Ovary (tissue), 10 donors: Measurements from ENCODE around the gene ORMDL2. TPM values are rescaled to one million over a fixed set of nuclear protein-coding genes. Genes with fewer than 3 reads are reported as not detected.

ENCODE experiments used
- DNase-seq, 5 donors: peaks; one replicate each; pipeline ENCODE4 v3.0.0-alpha.2; 2019 to 2020
- H3K27ac ChIP-seq, 2 donors: fragments of 200-600 bp; one replicate each; pipeline versions ENCODE4 v1.5.1 to v1.8.0; 2019 to 2022
- H3K27me3 ChIP-seq: fragments of 200-600 bp; one replicate; pipeline ENCODE4 v1.8.0; 2022
- H3K36me3 ChIP-seq: fragments of 200-600 bp; sonication (generic); one replicate; pipeline ENCODE4 v1.5.1; 2019
- H3K4me1 ChIP-seq: one replicate; pipeline ENCODE4 v1.8.1; 2013; ENCODE audit warnings: mild to moderate bottlenecking, moderate library complexity; ENCODE audit not compliant: insufficient read depth
- H3K4me3 ChIP-seq: fragments of 200-600 bp; sonication (generic); one replicate; pipeline ENCODE4 v1.5.1; 2017
- H3K9me3 ChIP-seq, 2 donors: fragments of 200-600 bp in 1 of 2; sonication (generic) in 1 of 2; one replicate each; pipeline versions ENCODE4 v1.5.1 to v1.8.1; 2013 to 2019; ENCODE audit warnings: mild to moderate bottlenecking in 1 of 2, moderate library complexity in 1 of 2
- EP300 ChIP-seq: sonication (generic); formaldehyde crosslinking; IDR thresholded peaks from one replicate; pipeline ENCODE4 v1.6.1; 2017; ENCODE audit warnings: antibody characterized with exemption
- POLR2A ChIP-seq: fragments of 450-650 bp; IDR thresholded peaks from one replicate; pipeline ENCODE4 v1.6.1; 2017; ENCODE audit warnings: antibody characterized with exemption, mild to moderate bottlenecking, moderate library complexity
- WGBS, 3 donors: extraction: QIAGEN DNeasy Blood & Tissue Kit in 1 of 3; methylation state at CpG; one replicate each; pipeline versions ENCODE4 v1.1.5 to v1.1.7; 2013 to 2017; 5-methylcytosine and 5-hydroxymethylcytosine counted together
- intact Hi-C, 4 donors: fragments of 100-400 bp; cut with DNase I; formaldehyde crosslinking; loops; one replicate each; pipeline versions ENCODE4 v1.11.0 to v1.15.1; 2022 to 2023
- long read RNA-seq, 3 donors: library from polyadenylated mRNA in 2 of 3; unstranded in 2 of 3; transcript quantifications; one replicate each; pipeline ENCODE4 v2.0.0 and lab custom pipeline, GENCODE V29; 2021 to 2026
- polyA plus RNA-seq, 2 donors: library from polyadenylated mRNA; stranded (reverse); fragments of 200-250 nt in 1 of 2; fragments of 350-450 nt in 1 of 2; fragmentation: Illumina TruSeq in 1 of 2; extraction: RNeasy Lipid Tissue Mini Kit (QIAGEN cat#74804) in 1 of 2; gene quantifications; one replicate each; pipeline ENCODE4 v1.2.3, GENCODE V29; 2013 to 2014
- total RNA-seq, 7 donors: library from RNA; depleted of rRNA in 2 of 7; stranded (reverse); fragments of >200 nt in 2 of 7; fragmentation: NEBNext Ultra II Directional in 3 of 7; extraction: Animal tissue kit (Norgen Biotek cat#: 25700) in 3 of 7; gene quantifications; one replicate each; pipeline versions ENCODE4 v1.1.0 to v1.2.4, GENCODE V29; 2016 to 2023
- TF ChIP-seq, protein P1 (sequence below), 3 donors: fragments of 450-650 bp in 2 of 3; fragments of 200-600 bp in 1 of 3; IDR thresholded peaks; one replicate each; pipeline versions ENCODE4 v1.5.1 to v1.8.0; 2016 to 2022; ENCODE audit warnings: antibody characterized with exemption in 3 of 3, mild to moderate bottlenecking in 1 of 3
- donor health status: DM: no; HTN: no; CAD: no; lungs with moderate emphysema.
- donor health status: DM: no; HTN: no; CAD: no.
- donor health status: Bipolar disorder and iron deficiency.
- donor health status: DM: yes; HTN: yes; CAD: no.
- donor health status: DM: no; HTN: no; CAD: no.
- donor health status: DM: yes; HTN: yes; CAD: no.

Gene ORMDL2, protein sequence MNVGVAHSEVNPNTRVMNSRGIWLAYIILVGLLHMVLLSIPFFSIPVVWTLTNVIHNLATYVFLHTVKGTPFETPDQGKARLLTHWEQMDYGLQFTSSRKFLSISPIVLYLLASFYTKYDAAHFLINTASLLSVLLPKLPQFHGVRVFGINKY
- total RNA-seq (10 to 100 TPM in 6 of 7 donors, 1 to 10 TPM in 1; 8.6 to 38.9 (median 20.8) TPM), polyA plus RNA-seq (10 to 100 TPM; 15.7 to 35.5 TPM)
- long read RNA-seq, donor 1, transcript ORMDL2-201 (4 exons, 2,141 nt), result major isoform, 10 of 11 reads
- long read RNA-seq, donor 1, partial matches to known transcripts, result 1 of 11 reads
- long read RNA-seq, donor 1, other reads (novel, unspliced or antisense), result 0 of 11 reads
- long read RNA-seq, donor 2, transcript ORMDL2-201 (4 exons, 2,141 nt), result major isoform, 14 of 27 reads
- long read RNA-seq, donor 2, partial matches to known transcripts, result 11 of 27 reads
- long read RNA-seq, donor 2, other reads (novel, unspliced or antisense), result 0 of 27 reads
- long read RNA-seq, donor 3, transcript ORMDL2-201 (4 exons, 2,141 nt), result major isoform, 7 of 9 reads
- long read RNA-seq, donor 3, partial matches to known transcripts, result 1 of 9 reads
- long read RNA-seq, donor 3, other reads (novel, unspliced or antisense), result 0 of 9 reads

DNA sequence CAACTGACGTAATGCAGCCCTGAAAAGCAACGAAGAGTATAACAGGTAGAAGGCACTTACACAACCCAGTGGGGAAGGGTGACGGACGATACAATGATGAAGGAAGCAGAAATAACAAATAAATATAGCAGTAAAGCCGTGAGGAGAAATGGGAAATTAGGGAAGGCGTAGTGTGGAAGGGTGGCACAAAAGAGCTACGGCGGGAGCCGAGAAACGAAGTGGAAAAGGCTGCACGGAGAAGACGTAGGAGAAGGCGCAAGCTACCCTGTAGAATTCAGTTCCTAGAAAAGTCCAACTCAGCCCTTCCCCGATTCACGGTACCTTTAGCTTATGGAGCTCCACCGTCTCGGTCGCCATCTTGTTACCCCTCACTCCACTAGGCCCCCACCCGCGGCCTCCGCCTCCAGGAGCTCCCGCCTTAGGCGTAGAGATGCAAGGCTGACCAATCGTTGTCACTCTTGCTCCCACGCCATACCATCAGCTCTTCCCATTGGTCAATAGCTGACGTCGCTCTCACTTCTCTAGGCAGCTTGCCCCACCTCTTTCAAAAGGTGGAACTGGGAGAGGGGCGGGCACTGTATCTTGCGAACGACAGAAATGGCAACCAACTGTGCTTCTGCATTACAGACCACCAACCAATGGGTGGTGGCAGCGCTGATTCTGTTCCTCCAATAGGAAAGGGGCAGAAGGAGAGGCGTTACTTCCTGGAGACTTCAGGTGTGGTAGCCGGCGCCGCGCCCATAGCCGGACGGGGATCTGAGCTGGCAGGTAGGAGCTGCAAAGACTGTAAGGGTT, at the start of gene ORMDL2, which contains the start of gene SARNP:
Gene ORMDL2 (plus strand): TSS at position 697 of the 795 bp plus-strand sequence. CDS start 959 bp downstream, outside the sequence.
Gene SARNP (minus strand): TSS at position 380 of the 795 bp plus-strand sequence. CDS start 23 bp downstream, at position 357.
- H3K9me3 ChIP-seq, result no peaks in the 10 kb centered on the region
- 1% methylated on average over 38 of the region's 38 CpGs for WGBS, 3 donors
- peak; percentile 94 to 98 (median 95) for DNase-seq
- no peak for TF ChIP-seq EP300
- TF ChIP-seq, protein P1, sequence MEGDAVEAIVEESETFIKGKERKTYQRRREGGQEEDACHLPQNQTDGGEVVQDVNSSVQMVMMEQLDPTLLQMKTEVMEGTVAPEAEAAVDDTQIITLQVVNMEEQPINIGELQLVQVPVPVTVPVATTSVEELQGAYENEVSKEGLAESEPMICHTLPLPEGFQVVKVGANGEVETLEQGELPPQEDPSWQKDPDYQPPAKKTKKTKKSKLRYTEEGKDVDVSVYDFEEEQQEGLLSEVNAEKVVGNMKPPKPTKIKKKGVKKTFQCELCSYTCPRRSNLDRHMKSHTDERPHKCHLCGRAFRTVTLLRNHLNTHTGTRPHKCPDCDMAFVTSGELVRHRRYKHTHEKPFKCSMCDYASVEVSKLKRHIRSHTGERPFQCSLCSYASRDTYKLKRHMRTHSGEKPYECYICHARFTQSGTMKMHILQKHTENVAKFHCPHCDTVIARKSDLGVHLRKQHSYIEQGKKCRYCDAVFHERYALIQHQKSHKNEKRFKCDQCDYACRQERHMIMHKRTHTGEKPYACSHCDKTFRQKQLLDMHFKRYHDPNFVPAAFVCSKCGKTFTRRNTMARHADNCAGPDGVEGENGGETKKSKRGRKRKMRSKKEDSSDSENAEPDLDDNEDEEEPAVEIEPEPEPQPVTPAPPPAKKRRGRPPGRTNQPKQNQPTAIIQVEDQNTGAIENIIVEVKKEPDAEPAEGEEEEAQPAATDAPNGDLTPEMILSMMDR (IDR thresholded peaks at IDR 0.05), result no peak
- TF ChIP-seq POLR2A, result peak; percentile 77
- H3K27me3 ChIP-seq, result no peaks in the 10 kb centered on the region
- H3K4me1 ChIP-seq, result peaks cover 3% of the 10 kb centered on the region
- intact Hi-C loops, result loop anchor here in 2 of 4 donors (5.0 to 10.0 kb wide), 2 partner anchors 63 to 70 kb away; no protein-coding TSS in a partner anchor
- no peaks in the 10 kb centered on the region for H3K36me3 ChIP-seq
- peak within 1 kb of the TSS; percentile 86 for H3K4me3 ChIP-seq
- H3K27ac ChIP-seq, result peak within 1 kb of the TSS; percentile 42 to 68

DNA sequence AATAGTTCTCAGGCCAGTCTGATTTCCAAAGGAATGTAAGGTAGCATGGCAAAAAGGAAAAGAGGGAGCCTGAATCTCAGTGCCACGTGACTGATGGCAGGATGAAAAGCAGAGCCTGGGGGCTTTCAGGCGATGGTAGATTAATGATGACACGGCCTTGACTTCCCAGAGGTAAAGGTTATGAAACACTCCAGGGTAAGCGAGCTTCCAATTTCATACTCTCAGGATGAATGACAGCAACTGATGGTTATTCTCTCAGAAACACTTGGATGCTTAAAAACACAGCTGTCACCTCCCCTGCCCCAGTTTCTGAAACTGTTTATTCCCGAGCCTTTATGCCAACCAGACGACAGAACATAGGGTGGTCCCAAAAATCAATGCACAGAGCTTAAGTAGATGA, 46.1 kb upstream of the ORMDL2 start:
- WGBS, 3 donors, result 57 to 65% (median 59%) methylated on average over 6 of the region's 6 CpGs
- Histone ChIP-seq H3K27me3 (no peaks in the 10 kb centered on the region), H3K9me3 (no peaks in the 10 kb centered on the region), H3K27ac (no peak overlapping the region), H3K36me3 (no peaks in the 10 kb centered on the region), H3K4me1 (no peaks in the 10 kb centered on the region), H3K4me3 (no peak overlapping the region)
- TF ChIP-seq, protein P1 (IDR thresholded peaks at IDR 0.05), result no peak
- TF ChIP-seq EP300 (no peak), POLR2A (no peak)
- intact Hi-C loops, result no loop called here
- no peak for DNase-seq

DNA sequence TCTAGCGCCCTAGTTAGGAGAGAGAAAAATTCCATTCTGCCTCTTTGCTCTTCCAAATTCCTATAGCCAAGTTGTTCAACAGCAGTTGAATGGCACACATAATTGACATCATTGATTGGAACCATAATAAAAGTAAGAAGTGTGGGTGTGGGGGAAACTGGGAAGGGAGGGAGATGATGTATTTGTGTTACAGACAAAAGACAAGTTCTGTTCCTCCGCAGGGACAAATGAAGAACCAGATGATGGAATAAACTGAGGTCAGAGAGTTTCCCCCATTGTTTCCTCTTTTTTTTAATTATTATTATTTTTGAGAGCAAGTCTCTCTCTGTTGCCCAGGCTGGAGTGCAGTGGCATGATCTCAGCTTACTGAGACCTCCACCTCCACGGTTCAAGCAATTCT, 40.0 kb upstream of the ORMDL2 start:
- Histone ChIP-seq H3K36me3 (no peaks in the 10 kb centered on the region), H3K4me1 (no peaks in the 10 kb centered on the region), H3K9me3 (no peaks in the 10 kb centered on the region), H3K27me3 (no peaks in the 10 kb centered on the region), H3K4me3 (no peak overlapping the region), H3K27ac (no peak overlapping the region)
- intact Hi-C loops, result no loop called here
- 93 to 96% (median 94%) methylated on average over 3 of the region's 3 CpGs for WGBS, 3 donors
- DNase-seq, result no peak
- TF ChIP-seq EP300 (no peak), POLR2A (no peak)
- TF ChIP-seq, protein P1 (IDR thresholded peaks at IDR 0.05), result no peak

DNA sequence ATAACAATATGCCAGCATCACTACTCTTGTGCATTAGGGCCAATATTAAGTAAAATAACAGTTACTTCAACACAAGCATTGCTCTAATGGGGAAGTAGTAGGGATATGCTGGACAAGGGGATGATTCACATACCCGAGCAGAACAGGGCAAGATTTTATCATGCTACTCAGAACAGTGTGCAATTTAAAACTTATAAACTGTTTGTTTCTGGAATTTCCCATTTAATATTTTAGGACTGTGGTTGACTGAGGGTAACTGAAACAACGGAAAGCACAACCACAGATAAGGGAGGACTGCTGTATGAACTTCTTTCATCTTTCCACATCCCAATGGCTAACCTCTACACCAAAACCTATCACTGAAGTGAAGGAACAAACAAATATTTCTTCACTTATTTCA, 37.2 kb upstream of the ORMDL2 start:
- Histone ChIP-seq H3K27ac (no peak overlapping the region), H3K27me3 (no peaks in the 10 kb centered on the region), H3K9me3 (no peaks in the 10 kb centered on the region), H3K4me3 (no peak overlapping the region), H3K36me3 (no peaks in the 10 kb centered on the region), H3K4me1 (no peaks in the 10 kb centered on the region)
- no peak for DNase-seq
- WGBS, 3 donors, result 19 to 33% (median 24%) methylated on average over 2 of the region's 2 CpGs
- intact Hi-C loops, result no loop called here
- no peak for TF ChIP-seq EP300
- no peak for TF ChIP-seq POLR2A
- TF ChIP-seq, protein P1 (IDR thresholded peaks at IDR 0.05), result no peak
